Hematopoietic multipotent progenitor cell treated with erythropoietin and hydrocortisone succinate and interleukin-3 and kit ligand, for 17 days (in vitro differentiated cells): ENCODE measurements around the gene MBOAT7.
A peak's percentile ranks its signal among the peaks of the same experiment; 100 is the strongest.
"Not testable (repeated sequence)": the region's sequence is repeated elsewhere in the genome, so short reads cannot be mapped to it uniquely, and the experiment has no call there.

Experiments
- DNase-seq: peaks from one replicate; pipeline ENCODE4 v3.0.0-alpha.2; 2015; ENCODE audit warnings: low spot score

Gene MBOAT7

DNA sequence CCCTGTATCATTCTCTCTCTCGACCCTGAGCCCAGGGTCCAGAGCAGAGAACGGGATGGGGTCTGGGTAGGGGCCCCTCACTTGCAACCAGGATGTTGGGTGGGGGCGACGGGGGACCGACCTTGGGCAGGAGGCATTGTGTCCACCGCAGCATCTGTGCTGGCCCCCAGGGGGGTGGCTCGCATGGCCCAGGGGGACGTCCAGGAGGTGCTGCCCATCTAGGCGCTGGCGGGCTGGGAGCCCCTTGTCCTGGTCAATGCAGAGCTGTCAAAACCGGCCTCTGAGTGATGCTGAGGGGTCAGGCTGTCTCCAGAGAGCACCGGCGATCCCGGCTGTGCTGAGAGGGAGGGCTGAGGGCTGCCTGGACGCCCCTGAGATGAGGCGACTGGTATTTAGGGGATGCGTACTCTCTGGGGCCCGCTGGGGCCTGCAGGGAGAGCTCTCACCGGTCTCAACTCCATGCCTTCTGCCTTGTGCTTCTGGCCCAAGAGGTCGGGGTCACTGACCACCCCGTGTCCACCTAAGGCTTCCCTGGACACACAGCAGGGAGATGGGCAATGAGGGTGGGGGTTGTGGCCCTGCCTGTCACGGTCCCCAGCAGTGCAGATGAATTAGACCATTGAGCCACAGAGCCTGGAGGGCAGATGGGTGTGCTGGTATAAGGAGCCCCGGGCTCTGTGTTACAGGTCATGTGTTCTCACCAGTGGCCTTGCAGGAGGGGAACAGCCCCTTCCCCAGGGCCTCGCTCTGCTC lies 19.9 kb upstream of the MBOAT7 start:
- no peak for DNase-seq

- no peak for DNase-seq
These were observed 19.3 kb upstream of the MBOAT7 start for GRCh38 chr19:54208784-54209057.

- peak; percentile 73 for DNase-seq
These were observed 18.8 kb upstream of the MBOAT7 start for GRCh38 chr19:54207983-54208783.

- DNase-seq: no peak
These were observed 18.2 kb upstream of the MBOAT7 start for GRCh38 chr19:54207676-54207982.

DNA sequence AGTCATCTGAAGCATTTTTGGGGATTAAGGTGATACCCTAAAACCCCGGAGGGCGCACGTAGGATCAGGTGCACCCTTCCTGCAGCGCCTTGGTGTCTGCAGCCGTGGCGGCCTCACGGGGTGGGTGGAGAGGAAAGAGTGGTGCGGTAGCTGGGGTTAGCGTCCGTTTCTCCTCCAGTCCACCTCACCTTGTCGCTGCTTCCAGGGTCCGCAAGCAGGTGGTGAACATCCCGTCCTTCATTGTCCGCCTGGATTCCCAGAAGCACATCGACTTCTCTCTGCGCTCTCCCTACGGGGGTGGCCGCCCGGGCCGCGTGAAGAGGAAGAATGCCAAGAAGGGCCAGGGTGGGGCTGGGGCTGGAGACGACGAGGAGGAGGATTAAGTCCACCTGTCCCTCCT lies 17.8 kb upstream of the MBOAT7 start:
- DNase-seq: not testable (repeated sequence)

- DNase-seq: no peak
These were observed 17.4 kb upstream of the MBOAT7 start for GRCh38 chr19:54206831-54207177.

- no peak for DNase-seq
These were observed 16.9 kb upstream of the MBOAT7 start for GRCh38 chr19:54206030-54206830.

- no peak for DNase-seq
These were observed 15.5 kb upstream of the MBOAT7 start for GRCh38 chr19:54204767-54205468.

DNA sequence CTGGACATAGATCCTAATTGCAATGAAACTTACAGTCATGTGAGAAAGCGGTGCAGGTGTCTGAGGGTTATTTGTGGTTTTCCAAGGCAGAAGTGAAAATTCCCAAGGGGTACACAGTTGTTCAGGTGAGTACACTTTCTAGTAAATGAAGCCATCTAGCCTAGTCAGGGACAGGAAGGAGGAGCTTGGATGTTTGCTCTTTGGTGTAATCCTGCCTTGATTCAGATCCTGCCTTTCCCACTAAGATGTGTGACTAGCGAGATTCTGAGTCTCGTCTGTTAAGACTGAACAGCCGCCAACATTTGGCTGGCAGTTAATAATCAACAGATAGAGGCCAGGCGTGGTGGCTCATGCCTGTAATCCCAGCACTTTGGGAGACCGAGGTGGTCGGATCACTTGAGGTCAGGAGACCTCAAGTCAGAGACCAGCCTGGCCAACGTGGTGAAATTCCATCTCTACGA lies 13.8 kb upstream of the MBOAT7 start:
- peak; percentile 39 for DNase-seq

GRCh38 chr19:54201980-54202379 lies 12.6 kb upstream of the MBOAT7 start:
- no peak for DNase-seq

DNA sequence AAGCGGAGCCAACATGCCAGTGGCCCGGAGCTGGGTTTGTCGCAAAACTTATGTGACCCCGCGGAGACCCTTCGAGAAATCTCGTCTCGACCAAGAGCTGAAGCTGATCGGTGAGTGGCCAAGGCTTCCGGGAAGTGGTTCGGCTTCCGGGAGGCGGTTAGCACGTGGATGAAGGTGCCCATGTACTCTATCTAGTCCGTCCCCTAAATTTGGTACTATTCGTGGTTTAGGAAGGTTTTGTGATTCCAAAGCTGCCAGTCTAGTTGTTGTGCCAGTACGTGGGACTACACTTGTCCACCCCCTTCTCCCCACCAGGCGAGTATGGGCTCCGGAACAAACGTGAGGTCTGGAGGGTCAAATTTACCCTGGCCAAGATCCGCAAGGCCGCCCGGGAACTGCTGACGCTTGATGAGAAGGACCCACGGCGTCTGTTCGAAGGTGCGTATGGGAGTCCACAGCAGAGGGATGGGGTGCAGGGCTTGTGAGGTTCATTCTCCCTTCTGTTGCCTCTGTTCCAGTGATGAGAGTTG lies 11.9 kb upstream of the MBOAT7 start:
- DNase-seq: no peak

- no peak for DNase-seq
These were observed 10.0 kb upstream of the MBOAT7 start for GRCh38 chr19:54199401-54199800.

- DNase-seq: no peak
These were observed 7.7 kb upstream of the MBOAT7 start for GRCh38 chr19:54197121-54197520.

GRCh38 chr19:54196536-54196935 lies 7.2 kb upstream of the MBOAT7 start:
- no peak for DNase-seq

GRCh38 chr19:54194463-54194862 lies 5.1 kb upstream of the MBOAT7 start:
- DNase-seq: not testable (repeated sequence)

GRCh38 chr19:54193011-54193410 lies 3.6 kb upstream of the MBOAT7 start:
- no peak for DNase-seq

DNA sequence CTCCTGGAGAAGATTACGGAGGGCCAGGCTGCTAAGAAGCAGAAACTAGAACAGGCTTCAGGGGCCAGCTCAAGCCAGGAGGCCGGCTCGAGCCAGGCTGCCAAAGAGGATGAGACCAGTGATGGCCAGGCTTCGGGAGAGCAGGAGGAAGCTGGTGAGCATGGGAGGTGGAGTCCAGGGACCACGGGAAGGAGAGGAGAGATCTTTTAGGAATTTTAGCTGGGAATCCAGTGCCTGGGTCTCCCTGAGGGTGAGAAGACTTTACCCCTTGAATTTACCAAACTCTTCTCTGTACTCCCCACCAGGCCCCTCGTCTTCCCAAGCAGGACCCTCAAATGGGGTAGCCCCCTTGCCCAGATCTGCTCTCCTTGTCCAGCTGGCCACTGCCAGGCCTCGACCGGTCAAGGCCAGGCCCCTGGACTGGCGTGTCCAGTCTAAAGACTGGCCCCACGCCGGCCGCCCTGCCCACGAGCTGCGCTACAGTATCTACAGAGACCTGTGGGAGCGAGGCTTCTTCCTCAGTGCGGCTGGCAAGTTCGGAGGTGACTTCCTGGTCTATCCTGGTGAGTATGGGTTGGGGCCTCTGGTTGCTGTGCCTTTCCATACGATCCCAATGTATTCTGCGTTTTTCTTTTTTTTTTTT lies 2.6 kb upstream of the MBOAT7 start:
- no peak for DNase-seq

DNA sequence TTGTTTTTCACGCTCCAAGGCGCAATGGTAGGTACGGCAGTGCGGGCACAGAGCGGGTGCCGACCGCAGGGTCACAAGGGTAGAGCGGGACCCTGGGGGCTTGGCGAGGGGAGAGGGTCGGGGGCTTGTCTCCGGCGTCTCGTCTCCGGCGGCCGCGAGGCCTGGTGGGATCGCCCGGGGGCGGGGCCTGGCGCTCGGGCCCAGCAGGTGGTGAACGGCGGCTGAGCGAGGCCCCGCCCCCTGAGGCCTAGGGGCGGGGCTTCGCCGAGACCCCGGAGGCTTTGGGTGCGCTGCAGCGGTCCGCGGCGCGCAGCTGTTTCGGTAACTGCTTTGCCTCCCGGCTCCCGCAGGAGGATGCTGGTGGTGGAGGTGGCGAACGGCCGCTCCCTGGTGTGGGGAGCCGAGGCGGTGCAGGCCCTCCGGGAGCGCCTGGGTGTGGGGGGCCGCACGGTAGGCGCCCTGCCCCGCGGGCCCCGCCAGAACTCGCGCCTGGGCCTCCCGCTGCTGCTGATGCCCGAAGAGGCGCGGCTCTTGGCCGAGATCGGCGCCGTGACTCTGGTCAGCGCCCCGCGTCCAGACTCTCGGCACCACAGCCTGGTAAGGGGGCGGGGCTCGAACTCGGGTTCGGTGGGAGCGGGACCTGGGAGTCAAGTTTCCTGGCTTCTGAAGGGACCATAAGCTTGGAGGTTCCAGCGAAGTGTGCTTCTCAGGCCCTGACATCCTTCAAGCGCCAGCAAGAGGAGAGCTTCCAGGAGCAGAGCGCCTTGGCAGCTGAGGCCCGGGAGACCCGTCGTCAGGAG lies 1.8 kb upstream of the MBOAT7 start, which contains the start of gene TSEN34:
TSEN34 (plus strand) TSS at position 298 of the 800 bp plus-strand sequence; CDS start at position 355, 57 bp downstream.
- peak; percentile 96 for DNase-seq

GRCh38 chr19:54190503-54191010 lies 1.2 kb upstream of the MBOAT7 start:
- peak; percentile 99 for DNase-seq

GRCh38 chr19:54189735-54190502 lies 539 bp upstream of the MBOAT7 start:
- DNase-seq: peak; percentile 100
